Activated naive CD8-positive, alpha-beta T cell treated with anti-CD3 and anti-CD28 coated beads for 36 hours (primary cell): Measurements from ENCODE around the gene BTBD2. TPM values are rescaled to one million over a fixed set of nuclear protein-coding genes. Genes with fewer than 3 reads are reported as not detected.

Source experiments
- DNase-seq: peaks from one replicate; pipeline ENCODE4 v3.0.0; 2021
- H3K27ac Mint-ChIP-seq: one replicate; pipeline ENCODE4 v1.8.0; 2022; ENCODE audit warnings: mild to moderate bottlenecking, moderate library complexity, mixed read lengths
- H3K27me3 Mint-ChIP-seq: one replicate; pipeline ENCODE4 v1.8.0; 2022; ENCODE audit warnings: mild to moderate bottlenecking, mixed read lengths
- H3K36me3 Mint-ChIP-seq: one replicate; pipeline ENCODE4 v1.8.0; 2021; ENCODE audit warnings: mild to moderate bottlenecking, mixed read lengths
- H3K4me1 Mint-ChIP-seq: one replicate; pipeline ENCODE4 v1.8.0; 2021; ENCODE audit warnings: mixed read lengths
- H3K4me3 Mint-ChIP-seq: one replicate; pipeline ENCODE4 v1.8.0; 2022; ENCODE audit warnings: mild to moderate bottlenecking, moderate library complexity, mixed read lengths
- H3K9me3 Mint-ChIP-seq: one replicate; pipeline ENCODE4 v1.8.0; 2022; ENCODE audit warnings: mixed read lengths
- total RNA-seq, 2 experiments: library from RNA; stranded (reverse); gene quantifications; one replicate each; pipeline ENCODE4 v1.2.3, GENCODE V29; 2021

Gene BTBD2
- total RNA-seq, 2 experiments from 2014 or later: 22.1 to 26.2 TPM

- H3K36me3 Mint-ChIP-seq: no peaks in the 10 kb centered on the region
- H3K4me1 Mint-ChIP-seq: peaks cover 4% of the 10 kb centered on the region
Observed at GRCh38 chr19:1957562-1958248, 57.8 kb downstream of the BTBD2 start.

GRCh38 chr19:1956868-1957492 lies 58.5 kb downstream of the BTBD2 start:
- no peak overlapping the region for H3K4me3 Mint-ChIP-seq

More at GRCh38 chr19:1957562-1958248, 57.8 kb downstream of the BTBD2 start:
- Mint-ChIP-seq H3K27ac (no peak overlapping the region), H3K9me3 (no peaks in the 10 kb centered on the region), H3K27me3 (no peaks in the 10 kb centered on the region), H3K4me3 (no peak overlapping the region)
- no peak for DNase-seq

GRCh38 chr19:1956122-1956494 lies 59.4 kb downstream of the BTBD2 start:
- DNase-seq: no peak
- no peaks in the 10 kb centered on the region for H3K9me3 Mint-ChIP-seq
- H3K4me1 Mint-ChIP-seq: peaks cover 4% of the 10 kb centered on the region
- no peak overlapping the region for H3K4me3 Mint-ChIP-seq
- H3K27me3 Mint-ChIP-seq: no peaks in the 10 kb centered on the region
- no peak overlapping the region for H3K27ac Mint-ChIP-seq
- no peaks in the 10 kb centered on the region for H3K36me3 Mint-ChIP-seq

More at GRCh38 chr19:1956868-1957492, 58.5 kb downstream of the BTBD2 start:
- Mint-ChIP-seq H3K4me1 (peaks cover 4% of the 10 kb centered on the region), H3K9me3 (no peaks in the 10 kb centered on the region), H3K27ac (no peak overlapping the region), H3K36me3 (no peaks in the 10 kb centered on the region), H3K27me3 (no peaks in the 10 kb centered on the region)
- DNase-seq: no peak

DNA sequence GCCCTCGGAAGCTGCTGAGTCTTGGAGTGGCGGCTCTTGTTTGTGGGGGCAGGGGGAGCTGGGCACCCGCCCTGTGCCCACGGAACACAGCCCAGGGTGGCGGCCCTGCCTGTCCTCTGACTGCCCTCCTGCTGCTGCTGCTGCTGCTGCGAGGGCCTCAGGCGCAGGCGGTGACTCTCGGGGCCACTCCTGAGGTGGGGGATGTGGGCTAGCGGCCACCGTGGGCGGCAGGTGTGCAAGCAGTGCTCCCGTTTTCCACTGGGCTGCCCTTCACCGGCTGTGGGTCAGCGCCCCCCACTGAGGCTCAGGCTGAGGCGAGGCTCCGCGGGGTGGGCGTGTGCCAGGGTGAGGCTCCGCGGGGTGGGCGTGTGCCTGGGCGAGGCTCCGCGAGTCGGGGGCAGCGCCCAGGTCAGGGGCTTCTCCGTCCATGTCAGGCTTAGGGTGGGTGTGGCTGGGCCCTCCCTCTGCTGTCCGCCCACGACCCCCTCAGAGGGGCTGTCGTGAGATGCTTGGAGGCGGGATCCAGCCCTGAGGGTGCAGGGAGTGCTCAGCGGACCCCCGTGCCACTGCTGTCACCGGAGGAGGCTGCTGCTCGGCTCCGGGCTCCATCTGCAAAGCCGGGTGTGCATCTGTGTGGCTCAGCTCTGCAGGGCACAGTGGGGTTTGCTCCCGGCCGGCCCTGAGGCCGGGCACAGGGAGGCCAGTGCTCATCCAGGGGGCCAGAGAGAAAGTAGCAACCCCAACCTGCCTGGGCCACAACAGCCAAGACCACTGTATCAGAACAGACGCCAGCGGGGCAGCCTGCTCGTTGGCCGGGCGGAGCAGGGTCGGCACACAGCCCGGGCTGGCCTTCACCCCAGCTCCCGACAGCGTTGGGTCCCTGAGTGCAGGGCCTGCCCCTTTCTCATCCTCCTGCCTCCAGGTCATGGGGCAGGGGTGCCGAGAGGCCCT lies 60.1 kb downstream of the BTBD2 start:
- Mint-ChIP-seq H3K4me1 (peaks cover 3% of the 10 kb centered on the region), H3K4me3 (no peak overlapping the region), H3K27ac (no peak overlapping the region), H3K9me3 (no peaks in the 10 kb centered on the region), H3K36me3 (no peaks in the 10 kb centered on the region), H3K27me3 (no peaks in the 10 kb centered on the region)
- DNase-seq: no peak

- Mint-ChIP-seq H3K27ac (no peak overlapping the region), H3K4me3 (no peak overlapping the region), H3K9me3 (no peaks in the 10 kb centered on the region), H3K36me3 (no peaks in the 10 kb centered on the region), H3K27me3 (no peaks in the 10 kb centered on the region), H3K4me1 (peaks cover 2% of the 10 kb centered on the region)
- DNase-seq: no peak
Observed at GRCh38 chr19:1954532-1954933, 61.0 kb downstream of the BTBD2 start.

DNA sequence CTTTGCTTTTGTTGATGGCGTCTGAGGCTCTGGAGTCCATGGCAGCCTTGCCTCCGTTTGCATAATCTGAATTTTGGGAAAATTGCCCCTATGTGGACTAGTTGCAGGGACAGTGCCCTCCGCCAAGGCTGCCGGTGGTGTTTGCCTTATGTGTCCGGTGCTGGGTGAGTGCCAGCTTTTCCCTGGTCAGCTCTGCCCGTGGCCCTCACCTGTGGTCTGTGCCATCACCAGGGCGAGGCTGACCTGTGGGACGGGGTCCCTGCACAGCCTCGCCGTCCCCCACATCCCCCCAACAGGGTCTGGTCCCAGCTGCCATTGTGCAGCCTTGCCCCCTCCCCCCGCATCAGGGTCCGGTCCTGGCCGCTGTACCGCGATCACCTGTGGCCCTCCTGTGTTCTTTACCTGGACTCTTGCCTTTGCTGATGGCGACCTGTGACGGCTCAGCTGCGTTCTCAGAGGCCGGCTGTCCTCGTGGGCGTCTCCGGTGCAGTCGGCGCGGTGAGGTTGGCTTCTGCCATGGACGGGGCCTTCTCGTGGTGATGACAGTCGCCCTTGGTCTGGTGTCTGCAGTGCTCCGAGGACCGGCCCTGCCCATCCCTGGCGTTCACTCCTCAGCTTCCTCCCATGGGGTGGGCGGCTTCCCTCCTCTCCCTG lies 61.9 kb downstream of the BTBD2 start:
- H3K4me1 Mint-ChIP-seq: peaks cover 5% of the 10 kb centered on the region
- H3K27ac Mint-ChIP-seq: no peak overlapping the region
- H3K4me3 Mint-ChIP-seq: no peak overlapping the region
- no peaks in the 10 kb centered on the region for H3K36me3 Mint-ChIP-seq
- DNase-seq: no peak
- H3K9me3 Mint-ChIP-seq: no peaks in the 10 kb centered on the region
- H3K27me3 Mint-ChIP-seq: no peaks in the 10 kb centered on the region

GRCh38 chr19:1953037-1953436 lies 62.5 kb downstream of the BTBD2 start:
- DNase-seq: no peak
- Mint-ChIP-seq H3K4me3 (no peak overlapping the region), H3K36me3 (no peaks in the 10 kb centered on the region), H3K27me3 (no peaks in the 10 kb centered on the region), H3K4me1 (peaks cover 5% of the 10 kb centered on the region), H3K9me3 (no peaks in the 10 kb centered on the region), H3K27ac (no peak overlapping the region)

DNA sequence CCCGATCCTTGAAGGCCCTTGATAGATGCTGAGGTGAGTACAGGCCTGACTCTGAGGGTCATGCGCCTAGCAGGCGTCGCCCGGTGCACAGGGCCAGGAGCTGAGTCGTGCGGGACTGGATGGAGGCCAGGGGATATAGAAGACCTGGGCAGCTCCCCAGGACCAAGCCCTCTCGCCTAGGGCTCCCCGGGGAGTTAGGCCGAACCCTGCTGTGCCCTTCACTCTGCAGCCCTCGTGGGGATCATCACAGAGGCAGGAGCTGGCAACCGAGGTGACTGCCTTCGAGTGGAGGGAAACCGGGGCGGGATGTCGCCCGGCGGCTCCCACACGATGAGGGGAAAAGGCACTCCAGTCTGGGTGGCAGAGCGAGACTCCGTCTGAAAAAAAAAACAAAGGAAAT lies 62.9 kb downstream of the BTBD2 start:
- DNase-seq: no peak
- no peak overlapping the region for H3K27ac Mint-ChIP-seq
- H3K27me3 Mint-ChIP-seq: no peaks in the 10 kb centered on the region
- H3K36me3 Mint-ChIP-seq: no peaks in the 10 kb centered on the region
- no peak overlapping the region for H3K4me3 Mint-ChIP-seq
- H3K4me1 Mint-ChIP-seq: peaks cover 5% of the 10 kb centered on the region
- H3K9me3 Mint-ChIP-seq: no peaks in the 10 kb centered on the region

- Mint-ChIP-seq H3K27ac (no peak overlapping the region), H3K27me3 (no peaks in the 10 kb centered on the region), H3K9me3 (no peaks in the 10 kb centered on the region), H3K36me3 (peaks cover 2% of the 10 kb centered on the region), H3K4me1 (peaks cover 7% of the 10 kb centered on the region), H3K4me3 (no peak overlapping the region)
- no peak for DNase-seq
Observed at GRCh38 chr19:1950640-1951039, 64.9 kb downstream of the BTBD2 start.

DNA sequence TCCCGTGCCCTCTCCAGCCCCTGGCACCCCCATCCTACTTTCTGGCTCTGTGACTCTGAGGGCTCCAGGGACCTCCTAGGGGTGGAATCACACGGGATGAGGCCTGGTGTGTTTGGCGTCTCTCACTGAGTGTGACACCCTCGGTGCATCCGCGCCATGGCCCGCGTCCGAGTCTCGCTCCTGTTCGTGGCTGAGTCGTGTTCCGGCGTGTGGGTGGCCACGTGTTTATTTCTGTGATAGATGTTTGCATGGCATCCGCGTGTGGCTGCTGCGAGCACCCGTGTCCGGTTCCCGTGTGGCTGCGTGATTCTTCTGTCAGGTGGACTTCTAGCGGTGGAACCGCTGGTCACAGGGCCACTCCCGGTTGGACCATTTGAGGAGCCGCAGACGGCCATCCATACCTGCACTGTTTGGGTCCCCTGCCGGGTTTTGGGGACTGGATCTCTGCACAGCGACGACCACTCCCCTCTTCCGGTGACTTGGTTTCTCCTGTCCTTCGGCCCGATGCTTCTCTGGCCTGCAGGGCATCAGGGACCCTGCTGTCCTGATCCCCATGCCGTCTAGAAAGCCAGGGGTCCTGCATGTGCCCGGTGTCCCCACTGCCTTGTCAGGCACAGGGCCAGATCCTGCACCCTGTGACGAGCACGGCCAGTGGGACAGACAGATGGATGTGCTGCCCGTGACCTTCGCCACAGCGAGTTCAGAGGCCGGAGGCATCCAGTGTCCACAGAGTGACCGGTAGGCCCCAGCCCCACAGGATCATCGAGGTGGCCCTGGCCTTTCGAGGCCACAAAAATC lies 66.0 kb downstream of the BTBD2 start:
- H3K27me3 Mint-ChIP-seq: no peaks in the 10 kb centered on the region
- H3K27ac Mint-ChIP-seq: no peak overlapping the region
- peaks cover 9% of the 10 kb centered on the region for H3K4me1 Mint-ChIP-seq
- H3K4me3 Mint-ChIP-seq: no peak overlapping the region
- no peak for DNase-seq
- H3K9me3 Mint-ChIP-seq: no peaks in the 10 kb centered on the region
- peaks cover 2% of the 10 kb centered on the region for H3K36me3 Mint-ChIP-seq

GRCh38 chr19:1947651-1948209 lies 67.8 kb downstream of the BTBD2 start:
- no peaks in the 10 kb centered on the region for H3K9me3 Mint-ChIP-seq
- peaks cover 17% of the 10 kb centered on the region for H3K4me1 Mint-ChIP-seq
- no peak overlapping the region for H3K4me3 Mint-ChIP-seq
- H3K27ac Mint-ChIP-seq: no peak overlapping the region
- peaks cover 2% of the 10 kb centered on the region for H3K36me3 Mint-ChIP-seq
- no peaks in the 10 kb centered on the region for H3K27me3 Mint-ChIP-seq
- no peak for DNase-seq

GRCh38 chr19:1945899-1946298 lies 69.6 kb downstream of the BTBD2 start:
- Mint-ChIP-seq H3K27me3 (no peaks in the 10 kb centered on the region), H3K27ac (no peak overlapping the region), H3K9me3 (no peaks in the 10 kb centered on the region), H3K4me3 (no peak overlapping the region), H3K36me3 (peaks cover 2% of the 10 kb centered on the region), H3K4me1 (peaks cover 18% of the 10 kb centered on the region)
- no peak for DNase-seq

- H3K4me3 Mint-ChIP-seq: no peak overlapping the region
- DNase-seq: no peak
- H3K4me1 Mint-ChIP-seq: peaks cover 22% of the 10 kb centered on the region
- H3K27me3 Mint-ChIP-seq: no peaks in the 10 kb centered on the region
- no peak overlapping the region for H3K27ac Mint-ChIP-seq
- H3K36me3 Mint-ChIP-seq: peaks cover 2% of the 10 kb centered on the region
- no peaks in the 10 kb centered on the region for H3K9me3 Mint-ChIP-seq
Observed at GRCh38 chr19:1944916-1945561, 70.5 kb downstream of the BTBD2 start.
